H1 (cell line): ENCODE measurements around the gene RELN. TPM values are rescaled to one million over a fixed set of nuclear protein-coding genes. Genes with fewer than 3 reads are reported as not detected.

Experiments
- ATF2 ChIP-seq: IDR thresholded peaks from 2 replicates; pipeline ENCODE4 v1.6.1; 2012; ENCODE audit warnings: low read length, inconsistent platforms
- BCL11A ChIP-seq, 2 experiments: IDR thresholded peaks; one replicate each; pipeline ENCODE4 v1.6.1; 2011; ENCODE audit warnings: low read depth in 2 of 2, low read length in 2 of 2, mild to moderate bottlenecking in 2 of 2
- PHF8 ChIP-seq: fragments of 200-600 bp; sonication (generic); conservative IDR thresholded peaks from 2 replicates; pipeline ENCODE4 v1.7.1; 2012; ENCODE audit warnings: low read depth, mild to moderate bottlenecking, inconsistent platforms, low read length, moderate library complexity
- polyA plus RNA-seq, 7 experiments: library from polyadenylated mRNA; depleted of rRNA in 3 of 7; stranded (reverse) in 5 of 7; unstranded in 2 of 7; fragments of >200 nt in 5 of 7; fragments of 200-250 nt in 2 of 7; gene quantifications; 1 replicate in 5 of 7; 2 replicates in 1 of 7; 4 replicates in 1 of 7; pipeline versions ENCODE4 v1.2.1 to v1.2.3, GENCODE V29; 2011 to 2013; ENCODE audit warnings: missing spikeins in 2 of 7, mixed read lengths in 2 of 7
- total RNA-seq: library from RNA; stranded (reverse); fragmentation: NEBNext Ultra II Directional; extraction: Animal tissue kit (Norgen Biotek cat#: 25700); gene quantifications from 2 replicates; pipeline ENCODE4 v1.2.1, GENCODE V29; 2021

The RELN gene
- total and polyA plus RNA-seq, 2 of the 8 experiments (the other 6 are each of a cell fraction or from before 2014, with no cell fraction given), result 0.03 to 0.07 TPM

DNA sequence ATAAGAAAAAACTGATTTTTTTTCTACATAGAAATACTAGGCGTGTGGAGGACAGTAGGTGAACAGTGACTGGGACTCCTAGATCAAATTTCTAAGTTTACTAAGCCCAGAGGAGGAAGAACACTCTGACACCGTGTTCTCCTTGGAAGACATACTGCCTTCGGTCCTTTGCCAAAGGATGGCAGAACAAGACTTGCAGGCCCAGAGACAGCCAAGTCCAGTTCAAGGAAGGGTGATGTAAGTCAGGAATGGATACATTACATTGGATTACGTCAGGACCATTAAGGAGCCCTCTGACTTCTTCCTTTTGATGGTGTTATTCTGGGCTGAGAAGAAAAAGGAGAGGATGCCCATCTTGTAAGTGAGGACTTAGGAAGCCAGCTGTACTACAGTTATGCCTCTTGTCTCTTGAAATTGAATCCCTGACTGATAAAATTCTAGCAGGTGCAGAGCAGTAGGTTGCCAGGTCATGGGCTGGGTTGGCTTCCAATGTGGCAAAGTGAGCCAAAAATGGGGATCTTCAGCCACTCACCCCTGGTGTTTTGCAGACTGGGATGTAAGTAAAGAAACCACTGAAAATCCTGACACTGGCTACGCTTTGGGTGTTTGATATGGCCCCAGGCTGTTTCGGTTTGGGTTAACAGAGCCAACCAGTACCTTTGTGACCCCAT is 45.1 kb downstream of the RELN start (continued):
- TF ChIP-seq ATF2, result no peak
- TF ChIP-seq PHF8, result no peak
- TF ChIP-seq BCL11A (IDR thresholded peaks at IDR 0.05; ENCODE audit: low read depth in 2 of 2, low read length in 2 of 2), result no peak
